BJ (cell line): ENCODE data around the gene IFI6. TPM values are rescaled to one million over a fixed set of nuclear protein-coding genes. Genes with fewer than 3 reads are reported as not detected.
"Not testable (repeated sequence)": the region's sequence is repeated elsewhere in the genome, so short reads cannot be mapped to it uniquely, and the experiment has no call there.

Experiments
- CTCF ChIA-PET: fragments of 350-600 bp; formaldehyde crosslinking; extraction: SDS; loops from one replicate; lab custom pipeline; 2021; ENCODE audit warnings: antibody characterized with exemption, inconsistent platforms; lab: Yijun Ruan, JAX
- POLR2A ChIA-PET: fragments of 300-600 bp; sonication (Branson Sonifier 250); formaldehyde crosslinking; extraction: SDS; loops from one replicate; lab custom pipeline; 2021; ENCODE audit warnings: antibody characterized with exemption; lab: Charles Lee
- DNase-seq: peaks from one replicate; pipeline ENCODE4 v3.0.0-alpha.2; 2011; ENCODE audit warnings: low read depth
- H3K27me3 ChIP-seq: 2 replicates; pipeline ENCODE4 v1.6.0; 2011; ENCODE audit warnings: low read length; ENCODE audit not compliant: control insufficient read depth, insufficient read depth
- H3K36me3 ChIP-seq: 2 replicates; pipeline ENCODE4 v1.5.1; 2011; ENCODE audit warnings: low read length; ENCODE audit not compliant: control insufficient read depth, insufficient read depth
- H3K4me3 ChIP-seq: 2 replicates; pipeline ENCODE4 v1.5.1; 2011; ENCODE audit warnings: low read depth, mild to moderate bottlenecking, control low read depth, low read length
- polyA plus RNA-seq: library from polyadenylated mRNA; depleted of rRNA; stranded (reverse); fragments of >200 nt; gene quantifications from 2 replicates; pipeline ENCODE4 v1.2.3, GENCODE V29; 2011
- TF ChIP-seq, protein P1 (sequence below): IDR thresholded peaks from 2 replicates; pipeline ENCODE4 v1.5.1; 2011; ENCODE audit warnings: low read depth, mild to moderate bottlenecking, control low read depth, inconsistent platforms, low read length, moderate library complexity; ENCODE audit not compliant: insufficient read depth

Gene IFI6
- polyA plus RNA-seq, 1 experiment = 68.0 TPM

DNA sequence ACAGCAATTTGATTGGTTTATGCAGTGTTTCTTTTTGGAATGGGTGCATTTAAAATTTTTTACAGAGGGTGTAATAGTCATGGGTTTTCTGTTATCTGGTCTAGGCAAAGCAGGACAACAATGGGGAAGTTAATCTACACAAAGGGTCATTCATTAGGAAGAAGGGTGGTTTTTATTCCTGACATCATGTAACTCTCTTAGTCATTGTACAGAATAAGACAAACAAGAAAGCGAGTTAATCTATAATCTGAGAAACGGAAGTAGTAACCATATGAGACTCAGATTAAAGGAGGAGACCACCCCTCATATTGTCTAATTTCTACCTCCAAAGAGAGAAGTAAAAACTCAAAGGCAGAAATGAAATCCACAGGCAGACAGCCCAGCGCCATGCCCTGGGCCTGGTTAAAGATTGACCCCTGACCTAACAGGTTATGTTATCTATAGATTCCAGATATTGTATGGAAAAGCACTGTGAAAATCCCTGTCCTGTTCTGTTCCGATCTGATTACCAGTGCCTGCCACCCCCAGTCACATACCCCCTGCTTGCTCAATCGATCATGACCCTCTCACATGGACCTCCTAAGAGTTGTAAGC lies 10.5 kb upstream of the IFI6 start:
- Histone ChIP-seq H3K36me3 (no peaks in the 10 kb centered on the region), H3K27me3 (peaks cover 12% of the 10 kb centered on the region), H3K4me3 (no peak overlapping the region)
- TF ChIP-seq, protein P1, sequence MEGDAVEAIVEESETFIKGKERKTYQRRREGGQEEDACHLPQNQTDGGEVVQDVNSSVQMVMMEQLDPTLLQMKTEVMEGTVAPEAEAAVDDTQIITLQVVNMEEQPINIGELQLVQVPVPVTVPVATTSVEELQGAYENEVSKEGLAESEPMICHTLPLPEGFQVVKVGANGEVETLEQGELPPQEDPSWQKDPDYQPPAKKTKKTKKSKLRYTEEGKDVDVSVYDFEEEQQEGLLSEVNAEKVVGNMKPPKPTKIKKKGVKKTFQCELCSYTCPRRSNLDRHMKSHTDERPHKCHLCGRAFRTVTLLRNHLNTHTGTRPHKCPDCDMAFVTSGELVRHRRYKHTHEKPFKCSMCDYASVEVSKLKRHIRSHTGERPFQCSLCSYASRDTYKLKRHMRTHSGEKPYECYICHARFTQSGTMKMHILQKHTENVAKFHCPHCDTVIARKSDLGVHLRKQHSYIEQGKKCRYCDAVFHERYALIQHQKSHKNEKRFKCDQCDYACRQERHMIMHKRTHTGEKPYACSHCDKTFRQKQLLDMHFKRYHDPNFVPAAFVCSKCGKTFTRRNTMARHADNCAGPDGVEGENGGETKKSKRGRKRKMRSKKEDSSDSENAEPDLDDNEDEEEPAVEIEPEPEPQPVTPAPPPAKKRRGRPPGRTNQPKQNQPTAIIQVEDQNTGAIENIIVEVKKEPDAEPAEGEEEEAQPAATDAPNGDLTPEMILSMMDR = no peak
- DNase-seq = no peak
- ChIA-PET CTCF (interaction anchor here (1.1 kb wide), 1 partner anchor 76 kb away, joined by 3 read pairs; no protein-coding TSS in a partner anchor), POLR2A (no interaction called here)

- POLR2A ChIA-PET = not testable (repeated sequence)
Measured at GRCh38 chr1:27681580-27681979, 9.6 kb upstream of the IFI6 start.

GRCh38 chr1:27680225-27680791 lies 8.3 kb upstream of the IFI6 start:
- H3K36me3 ChIP-seq, H3K4me3 ChIP-seq, CTCF ChIA-PET, POLR2A ChIA-PET, DNase-seq, H3K27me3 ChIP-seq: not testable (repeated sequence)

More at GRCh38 chr1:27681580-27681979, 9.6 kb upstream of the IFI6 start:
- H3K4me3 ChIP-seq, DNase-seq, CTCF ChIA-PET, H3K36me3 ChIP-seq, H3K27me3 ChIP-seq: not testable (repeated sequence)

GRCh38 chr1:27678747-27679146 lies 6.8 kb upstream of the IFI6 start:
- no peak overlapping the region for H3K4me3 ChIP-seq
- ChIA-PET CTCF (interaction anchor here (0.7 to 2.6 kb wide), 3 partner anchors 9 to 41 kb away, joined by 3 to 8 read pairs (median 3); no protein-coding TSS in a partner anchor), POLR2A (no interaction called here)
- DNase-seq = no peak
- H3K27me3 ChIP-seq = no peaks in the 10 kb centered on the region
- TF ChIP-seq, protein P1 = no peak
- no peaks in the 10 kb centered on the region for H3K36me3 ChIP-seq

- POLR2A ChIA-PET = no interaction called here
- TF ChIP-seq, protein P1 = no peak
- DNase-seq = no peak
- Histone ChIP-seq H3K4me3 (no peak overlapping the region), H3K27me3 (no peaks in the 10 kb centered on the region), H3K36me3 (no peaks in the 10 kb centered on the region)
- CTCF ChIA-PET = interaction anchor here (0.6 to 1.7 kb wide), 2 partner anchors 43 to 415 kb away, joined by 3 to 4 read pairs; no protein-coding TSS in a partner anchor
Measured at GRCh38 chr1:27676410-27676809, 4.4 kb upstream of the IFI6 start.

DNA sequence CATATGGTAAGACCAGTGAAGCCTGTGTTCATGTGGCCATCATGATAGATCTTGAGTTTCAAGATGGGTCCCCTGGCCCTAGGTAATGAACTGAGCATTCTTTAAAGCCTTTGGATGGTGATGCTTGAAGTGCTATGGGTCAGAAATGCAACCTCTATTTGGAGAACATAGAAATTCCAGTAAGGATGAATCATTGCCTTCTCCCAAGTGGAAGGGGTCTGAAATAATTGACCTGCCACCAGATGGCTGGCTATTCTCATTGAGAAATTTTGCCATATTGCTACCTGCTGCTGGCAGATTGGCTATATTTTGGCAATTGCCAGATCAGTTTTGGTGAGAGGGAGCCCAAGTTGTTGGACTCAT lies 739 bp upstream of the IFI6 start:
- CTCF ChIA-PET = interaction anchor here (0.8 to 4.0 kb wide), 10 partner anchors 10 to 414 kb away, joined by 3 to 41 read pairs (median 4); partner anchors contain the start of genes FAM76A and STX12
- H3K27me3 ChIP-seq = no peaks in the 10 kb centered on the region
- no peaks in the 10 kb centered on the region for H3K36me3 ChIP-seq
- DNase-seq = no peak
- TF ChIP-seq, protein P1 = no peak
- peak overlapping the region; percentile 36 for H3K4me3 ChIP-seq
- POLR2A ChIA-PET = interaction anchor here (0.6 kb wide), 1 partner anchor 100 kb away, joined by 4 read pairs; the partner anchor contains the start of gene STX12
